GM12865 (cell line): Measurements from ENCODE around the gene CNTN2.
A peak's percentile ranks its signal among the peaks of the same experiment; 100 is the strongest.

Experiments
- DNase-seq: peaks from one replicate; pipeline ENCODE4 v3.0.0; 2010; ENCODE audit warnings: low read depth
- H3K4me3 ChIP-seq: 2 replicates; pipeline ENCODE4 v1.5.1; 2011; ENCODE audit warnings: mild to moderate bottlenecking, low read depth, low read length, control low read depth
- CTCF ChIP-seq: IDR thresholded peaks from 2 replicates; pipeline ENCODE4 v1.5.1; 2011; ENCODE audit warnings: low read length, control low read depth, low read depth, inconsistent platforms; ENCODE audit not compliant: insufficient read depth; ENCODE audit errors: missing control alignments

CNTN2 gene

GRCh38 chr1:205122489-205122882 is 79.5 kb downstream of the CNTN2 start:
- no peak for TF ChIP-seq CTCF
- DNase-seq = no peak
- H3K4me3 ChIP-seq = peak overlapping the region; percentile 85

GRCh38 chr1:205124726-205125125 is 81.7 kb downstream of the CNTN2 start:
- no peak for TF ChIP-seq CTCF
- DNase-seq = peak; percentile 45
- no peak overlapping the region for H3K4me3 ChIP-seq

GRCh38 chr1:205127646-205128045 is 84.6 kb downstream of the CNTN2 start:
- no peak for DNase-seq
- no peak for TF ChIP-seq CTCF
- H3K4me3 ChIP-seq = no peak overlapping the region
